Nucleus accumbens (tissue), 56 donors: ENCODE data around the gene S100A4.
A peak's percentile ranks its signal among the peaks of the same experiment; 100 is the strongest.

Experiments used
- DNase-seq, 56 donors: peaks; one replicate each; lab custom pipeline; 2025; lab: John Stamatoyannopoulos, UW

The S100A4 gene

DNA sequence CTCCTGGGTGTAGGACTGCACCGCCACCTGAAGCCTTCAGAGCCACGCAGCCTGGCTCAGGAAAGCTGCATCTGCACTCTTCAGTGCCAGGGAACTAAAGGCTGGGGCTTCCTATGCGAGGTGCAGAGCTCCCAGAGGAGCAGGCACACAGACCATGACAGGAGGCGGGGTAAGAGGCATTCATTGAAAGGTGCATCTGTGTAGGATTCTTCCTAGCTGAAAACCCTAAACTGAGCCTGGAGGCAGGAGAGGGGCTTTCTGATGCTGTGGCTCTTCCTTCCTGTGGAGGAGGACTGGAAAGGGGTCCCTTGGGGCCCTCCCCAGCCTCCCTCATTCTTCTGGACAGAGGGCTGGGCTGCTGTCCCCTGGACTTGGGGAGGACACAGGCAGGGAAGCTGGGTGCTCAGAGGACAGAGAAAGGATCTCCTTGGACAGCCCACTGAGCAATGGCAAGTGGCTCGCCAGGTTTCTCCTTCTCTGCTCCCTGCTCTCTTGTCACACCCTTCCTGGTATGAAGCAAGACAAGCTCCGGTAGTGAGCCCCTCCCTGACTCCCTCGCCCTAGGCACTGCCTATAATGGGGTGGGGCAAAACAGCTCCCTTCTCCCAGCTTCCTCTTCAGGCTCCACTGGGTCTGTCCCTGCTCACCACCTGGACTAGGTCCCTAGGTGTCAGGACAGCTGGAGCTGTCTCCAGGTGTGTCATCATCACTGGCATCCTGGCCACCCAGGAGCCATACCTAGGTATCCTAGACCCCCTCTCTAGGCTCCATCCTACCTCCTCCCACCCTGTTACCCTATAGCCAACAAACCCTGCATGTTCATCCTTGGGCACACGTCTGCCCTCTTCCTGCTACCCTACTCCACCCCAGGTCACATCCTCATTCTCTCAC lies 29.9 kb downstream of the S100A4 start:
- DNase-seq = no peak

DNA sequence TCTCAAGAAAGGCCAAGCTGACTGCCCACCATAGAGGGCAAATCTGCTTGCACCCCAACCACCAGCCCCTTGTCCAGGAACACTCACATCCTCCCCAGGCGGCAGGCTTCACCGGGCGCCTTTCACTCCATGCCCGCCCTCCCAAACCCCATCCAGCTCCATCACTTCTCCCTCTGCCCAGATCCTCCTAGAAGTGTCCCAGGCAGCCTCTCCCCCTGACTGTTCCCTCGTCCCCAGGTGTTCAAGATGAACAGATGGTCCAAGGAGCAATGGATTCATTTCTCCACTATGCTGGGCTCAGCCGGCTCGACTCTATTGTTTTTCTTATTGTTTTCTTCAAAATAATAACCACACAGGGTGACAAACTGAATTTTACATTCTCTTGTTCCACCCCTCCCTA lies 31.9 kb downstream of the S100A4 start:
- DNase-seq = no peak

- DNase-seq = peak in 3 of 56 donors; percentile 1 to 14 (median 11)
Measured at GRCh38 chr1:153513023-153513422, 32.6 kb downstream of the S100A4 start.

DNA sequence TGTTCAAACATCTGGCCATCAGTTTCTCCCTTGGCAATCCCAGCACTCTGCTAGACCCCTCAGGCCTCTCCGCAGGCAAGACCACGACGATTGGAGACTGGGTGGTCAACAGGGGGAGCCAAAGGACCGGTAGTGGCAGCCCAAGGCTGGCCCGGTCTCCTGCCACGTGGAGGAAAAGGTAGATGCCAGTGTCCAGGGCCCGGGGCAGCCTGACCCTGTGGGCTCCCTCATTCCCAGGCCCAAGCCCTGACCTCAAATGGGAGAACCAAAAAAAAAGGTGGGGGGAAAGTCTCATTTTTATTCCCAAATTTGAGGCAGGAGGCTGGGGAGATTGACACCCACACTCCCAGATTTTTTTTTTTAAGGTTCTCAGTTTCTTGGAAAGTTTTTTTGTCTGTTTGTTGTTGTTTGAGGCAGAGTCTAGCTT lies 34.6 kb downstream of the S100A4 start:
- peak in 49 of 56 donors; percentile 2 to 76 (median 38) for DNase-seq

DNA sequence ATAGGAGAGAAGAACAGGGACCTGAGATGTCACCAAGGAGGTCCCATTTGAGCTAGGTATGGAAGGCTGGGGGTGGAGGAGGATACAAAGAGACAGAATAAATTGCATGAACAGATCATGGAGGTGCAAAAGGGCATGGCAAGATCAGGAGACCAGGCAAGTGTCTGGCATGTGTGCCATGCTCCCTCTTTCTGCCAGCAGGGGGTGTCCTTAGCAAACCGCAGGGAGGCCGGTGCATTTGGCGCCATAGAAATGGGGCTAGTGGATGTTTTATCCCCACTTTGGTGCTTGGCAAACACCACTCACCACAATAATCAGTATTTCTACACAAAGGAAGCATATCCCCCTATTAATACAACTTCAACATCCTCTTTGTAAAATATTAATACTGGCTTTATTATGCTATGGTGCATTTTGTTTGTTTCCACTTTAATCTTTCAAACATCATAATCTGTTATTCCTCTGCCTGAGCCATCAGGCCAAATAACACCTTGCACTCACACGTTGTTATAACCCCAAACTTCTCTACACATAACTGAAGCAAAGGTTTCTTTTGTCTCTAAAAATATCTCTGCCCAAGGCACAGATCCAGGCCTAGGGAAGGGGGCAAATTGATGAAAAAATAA lies 35.8 kb downstream of the S100A4 start:
- DNase-seq = peak in 6 of 56 donors; percentile 3 to 27 (median 14)

- DNase-seq = no peak
Measured at GRCh38 chr1:153509036-153509435, 36.6 kb downstream of the S100A4 start.

DNA sequence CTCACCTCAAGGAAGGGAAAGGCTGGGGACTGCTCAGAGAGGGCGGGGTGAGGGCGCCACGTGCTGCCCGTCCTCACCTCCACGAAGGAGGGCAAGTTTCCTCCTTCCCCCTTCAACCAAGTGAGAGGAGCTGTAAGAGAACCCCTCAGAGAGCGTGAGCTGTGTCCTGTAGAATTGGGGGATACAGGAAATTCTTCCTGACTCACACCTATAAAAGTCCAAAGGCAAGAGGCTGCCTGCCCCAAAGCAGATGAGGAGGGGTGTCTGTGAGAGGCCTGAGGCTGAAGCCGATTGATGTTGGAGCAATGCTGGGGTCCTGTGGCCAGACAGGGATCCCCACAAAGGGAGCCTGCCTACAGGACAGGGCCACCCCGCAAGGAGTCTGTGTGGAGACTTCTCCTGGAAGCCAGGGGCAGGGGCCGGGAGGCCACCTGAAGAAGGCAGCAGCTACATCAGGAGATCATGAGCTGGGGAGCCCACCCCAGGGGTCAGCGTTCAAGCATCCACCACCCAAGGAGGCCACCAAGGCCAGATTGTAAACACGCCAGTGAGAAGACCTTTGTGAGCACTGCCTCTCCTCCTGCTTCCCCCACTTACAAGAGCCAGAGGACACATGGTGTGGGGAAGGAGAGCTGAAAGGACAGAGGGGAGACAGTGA lies 37.6 kb downstream of the S100A4 start:
- DNase-seq = no peak

DNA sequence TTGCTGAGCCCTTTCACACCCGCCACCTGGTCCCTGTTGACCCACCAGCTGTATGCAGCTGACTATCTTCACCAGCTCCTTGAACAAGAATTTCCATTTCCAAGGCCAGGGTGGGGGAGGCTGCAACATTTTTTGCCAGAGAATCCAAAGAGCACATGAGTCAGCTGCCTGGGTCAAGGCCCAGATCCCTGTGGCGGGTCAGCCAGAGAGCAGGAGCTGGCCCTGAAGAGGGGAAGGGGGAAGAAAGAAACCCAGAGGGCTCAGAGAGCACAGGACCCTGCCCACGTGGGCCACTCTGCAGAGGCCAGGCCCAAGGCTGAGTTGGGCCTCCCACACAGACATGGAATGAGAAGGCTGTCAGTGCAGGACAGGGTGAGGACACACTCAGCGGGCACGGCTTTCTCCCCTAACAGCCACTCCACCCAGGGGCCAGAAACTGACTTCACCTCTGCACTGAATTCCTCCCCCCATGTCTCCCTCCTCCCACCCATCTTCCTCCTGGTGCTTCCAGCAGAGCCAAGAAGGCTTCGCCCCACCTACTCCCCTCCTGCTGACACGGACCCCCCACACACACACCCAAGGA lies 38.7 kb downstream of the S100A4 start:
- peak in 11 of 56 donors; percentile 12 to 50 (median 17) for DNase-seq

- no peak for DNase-seq
Measured at GRCh38 chr1:153506386-153506785, 39.2 kb downstream of the S100A4 start.

GRCh38 chr1:153505576-153505975 lies 40.0 kb downstream of the S100A4 start:
- DNase-seq = no peak

DNA sequence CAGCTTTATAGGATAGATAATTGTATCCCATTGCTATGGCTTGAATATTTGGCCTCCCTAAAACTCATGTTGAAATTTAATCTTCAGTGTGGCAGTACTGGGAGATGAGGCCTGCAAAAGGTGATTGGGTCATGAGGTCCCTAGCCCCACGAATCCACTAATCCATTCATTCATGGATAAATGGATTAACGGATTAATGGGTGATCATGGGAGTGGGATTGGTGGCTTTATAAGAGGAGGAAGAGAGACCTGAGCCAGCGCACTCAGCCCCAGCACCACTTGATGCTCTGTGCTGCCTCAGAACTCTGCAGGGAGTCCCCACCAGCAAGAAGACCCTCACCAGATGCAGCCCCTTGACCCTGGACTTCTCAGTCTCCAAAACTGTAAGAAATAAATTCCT lies 41.8 kb downstream of the S100A4 start:
- DNase-seq = no peak

- DNase-seq = no peak
Measured at GRCh38 chr1:153498746-153499145, 46.9 kb downstream of the S100A4 start.

- DNase-seq = no peak
Measured at GRCh38 chr1:153495536-153495935, 50.1 kb downstream of the S100A4 start.

GRCh38 chr1:153494976-153495535 lies 50.5 kb downstream of the S100A4 start:
- peak in 43 of 56 donors; percentile 5 to 75 (median 25) for DNase-seq
